Lower lobe of right lung (tissue), 2 donors: ENCODE measurements around the gene GPRIN2. TPM values are rescaled to one million over a fixed set of nuclear protein-coding genes. Genes with fewer than 3 reads are reported as not detected.
A peak's percentile ranks its signal among the peaks of the same experiment; 100 is the strongest.

Experiments used
- ATAC-seq, 2 donors: fragments of 200-7000 bp; cut with Tn5 transposase; one replicate each; pipeline ENCODE4 v1.9.1; 2020 to 2022; ENCODE audit warnings: mild to moderate bottlenecking in 2 of 2, moderate library complexity in 2 of 2
- DNase-seq: peaks from one replicate; pipeline ENCODE4 v3.0.0-alpha.2; 2020
- H3K27ac ChIP-seq: fragments of 200-600 bp; one replicate; pipeline ENCODE4 v1.8.0; 2022
- H3K27me3 ChIP-seq: fragments of 200-600 bp; one replicate; pipeline ENCODE4 v1.8.0; 2022; ENCODE audit warnings: low read depth
- H3K36me3 ChIP-seq: fragments of 200-600 bp; one replicate; pipeline ENCODE4 v1.8.0; 2022; ENCODE audit warnings: mild to moderate bottlenecking
- H3K4me1 ChIP-seq: fragments of 200-600 bp; one replicate; pipeline ENCODE4 v1.8.0; 2022
- H3K4me3 ChIP-seq: fragments of 200-600 bp; one replicate; pipeline ENCODE4 v1.8.0; 2022; ENCODE audit warnings: mild to moderate bottlenecking
- H3K9me3 ChIP-seq: fragments of 200-600 bp; one replicate; pipeline ENCODE4 v1.8.0; 2022
- CTCF ChIP-seq: fragments of 200-600 bp; IDR thresholded peaks from one replicate; pipeline ENCODE4 v1.8.0; 2022; ENCODE audit warnings: antibody characterized with exemption, mild to moderate bottlenecking
- intact Hi-C: fragments of 100-400 bp; cut with DNase I; formaldehyde crosslinking; loops from one replicate; pipeline ENCODE4 v1.11.0; 2022
- total RNA-seq: library from RNA; stranded (reverse); fragmentation: NEBNext Ultra II Directional; extraction: Animal tissue kit (Norgen Biotek cat#: 25700); gene quantifications from one replicate; pipeline ENCODE4 v1.2.1, GENCODE V29; 2021
- donor health status: DM: no; HTN: yes; CAD: no; lungs with severe emphysema.

Gene GPRIN2
- total RNA-seq, 1 donor from 2014 or later: 42.1 TPM

DNA sequence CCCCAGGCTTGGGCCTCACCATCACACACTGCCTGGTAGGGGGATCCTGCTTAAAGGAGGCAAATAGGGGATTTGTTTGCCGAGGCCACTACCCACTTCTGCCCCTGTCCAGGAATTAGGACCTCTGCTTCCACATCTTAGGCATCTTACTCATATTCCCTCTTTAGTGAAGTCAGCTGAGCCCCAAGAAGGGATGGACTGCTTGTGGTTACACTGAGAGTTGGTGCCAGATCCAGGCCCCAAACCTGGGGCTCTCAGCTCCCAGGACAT lies 1.6 kb upstream of the GPRIN2 start:
- Histone ChIP-seq H3K27me3 (peaks cover 52% of the 10 kb centered on the region), H3K36me3 (no peaks in the 10 kb centered on the region), H3K9me3 (no peaks in the 10 kb centered on the region), H3K4me3 (no peak overlapping the region), H3K27ac (no peak overlapping the region), H3K4me1 (peaks cover 16% of the 10 kb centered on the region)
- no peak for DNase-seq
- intact Hi-C loops: no loop called here
- TF ChIP-seq CTCF: no peak
- ATAC-seq: no peak

- Histone ChIP-seq H3K9me3 (no peaks in the 10 kb centered on the region), H3K36me3 (no peaks in the 10 kb centered on the region), H3K4me3 (no peak overlapping the region), H3K27ac (no peak overlapping the region), H3K4me1 (peaks cover 16% of the 10 kb centered on the region), H3K27me3 (peaks cover 52% of the 10 kb centered on the region)
- no peak for ATAC-seq
- intact Hi-C loops: no loop called here
- DNase-seq: peak; percentile 53
- no peak for TF ChIP-seq CTCF
Observed at GRCh38 chr10:46557319-46558121, 1.1 kb upstream of the GPRIN2 start.

DNA sequence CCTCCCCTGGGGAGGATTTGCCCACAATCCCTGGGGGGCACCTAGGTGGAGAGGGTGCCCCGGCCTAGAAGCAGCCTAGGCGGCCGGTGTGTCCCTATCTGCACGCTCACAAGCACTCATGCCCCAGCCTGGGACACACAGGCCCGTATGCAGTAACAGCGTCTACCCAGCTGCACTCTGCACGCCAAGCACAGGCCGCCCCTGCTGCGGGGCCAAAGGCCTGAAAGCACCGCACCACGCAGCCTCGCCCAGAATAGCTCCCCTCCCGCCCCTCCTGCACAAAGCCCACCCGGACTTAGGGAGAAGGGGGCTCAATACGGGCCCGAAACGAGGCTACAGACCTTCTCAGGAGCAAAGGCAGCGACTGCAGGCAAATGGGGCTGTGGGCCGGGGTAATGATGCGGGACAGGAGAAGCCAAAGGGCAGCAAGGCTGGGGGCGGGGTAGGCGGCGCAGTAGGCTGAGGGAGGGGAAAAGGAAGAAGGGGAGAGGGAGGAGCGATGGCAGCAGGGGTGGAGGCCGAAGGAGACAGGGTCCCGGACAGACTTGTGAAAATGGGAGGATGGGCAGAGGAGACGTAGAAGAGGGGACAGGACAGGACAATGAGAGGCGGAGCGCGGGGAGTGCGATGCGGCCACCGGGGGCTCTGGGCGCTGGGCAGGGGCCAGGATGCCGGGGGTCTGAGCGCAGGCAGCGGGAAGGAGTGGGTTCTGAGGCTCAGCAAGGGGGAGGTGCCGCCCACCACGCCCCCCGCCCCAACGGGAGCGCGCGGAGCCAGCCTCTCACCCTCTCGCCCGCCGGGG lies 544 bp downstream of the GPRIN2 start:
- peak; percentile 50 to 68 for ATAC-seq
- Histone ChIP-seq H3K27me3 (peaks cover 52% of the 10 kb centered on the region), H3K4me3 (peak overlapping the region; percentile 60), H3K27ac (peak overlapping the region; percentile 59), H3K36me3 (peaks cover 3% of the 10 kb centered on the region), H3K4me1 (peaks cover 16% of the 10 kb centered on the region), H3K9me3 (no peaks in the 10 kb centered on the region)
- no peak for TF ChIP-seq CTCF
- DNase-seq: peak; percentile 73
- intact Hi-C loops: no loop called here

DNA sequence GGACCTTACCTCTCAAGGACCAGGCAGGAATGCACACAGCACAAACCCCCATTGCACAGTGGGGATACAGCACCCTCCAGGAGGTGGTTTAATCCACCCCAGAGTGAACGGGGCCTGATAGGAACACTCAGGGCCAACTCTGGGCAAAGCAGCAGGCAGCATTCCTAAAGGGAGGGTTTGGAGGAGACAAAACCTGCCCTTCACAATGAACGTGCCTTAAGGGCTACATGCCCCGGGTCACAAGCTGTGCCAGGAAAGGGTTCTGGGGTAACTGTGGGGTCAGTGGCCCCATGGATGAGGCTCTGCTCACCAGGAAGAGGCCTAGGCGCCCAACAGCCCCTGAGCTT lies 1.1 kb downstream of the GPRIN2 start:
- H3K4me3 ChIP-seq: peak overlapping the region; percentile 60
- peaks cover 5% of the 10 kb centered on the region for H3K36me3 ChIP-seq

DNA sequence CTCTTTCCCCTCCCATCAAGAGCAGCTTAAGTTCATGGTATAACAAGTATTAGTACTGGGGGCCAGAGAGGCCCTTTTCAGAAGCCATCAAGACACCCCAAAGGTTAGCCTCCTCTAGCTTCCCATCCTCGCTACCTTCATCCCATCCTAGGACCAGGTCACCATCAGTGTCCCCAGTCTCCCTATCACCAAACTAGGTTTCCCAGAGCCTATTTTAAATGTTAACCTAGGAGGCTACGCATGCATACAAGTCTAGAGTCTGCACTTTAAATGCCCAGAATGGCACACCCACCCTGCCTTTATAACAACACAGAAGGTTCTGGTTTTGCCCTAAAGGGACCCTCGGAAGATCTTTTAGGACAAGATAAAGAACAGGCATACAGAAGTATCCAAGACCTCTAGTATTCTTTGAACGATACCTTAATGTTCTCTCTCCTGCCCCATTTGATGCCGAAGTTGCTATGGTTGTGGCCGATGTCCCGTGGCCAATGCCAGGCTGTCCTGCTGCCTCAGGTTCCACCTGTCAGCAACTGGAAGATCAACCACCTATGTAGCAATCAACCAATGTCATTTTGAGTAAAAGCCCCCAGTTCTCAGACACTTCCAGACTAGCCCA lies 2.2 kb downstream of the GPRIN2 start:
- Histone ChIP-seq H3K36me3 (peaks cover 12% of the 10 kb centered on the region), H3K9me3 (no peaks in the 10 kb centered on the region), H3K27me3 (peaks cover 46% of the 10 kb centered on the region), H3K27ac (no peak overlapping the region), H3K4me1 (peaks cover 16% of the 10 kb centered on the region), H3K4me3 (no peak overlapping the region)
- no peak for TF ChIP-seq CTCF
- no peak for ATAC-seq
- DNase-seq: no peak
- intact Hi-C loops: no loop called here

More for the DNA sequence above, 1.1 kb downstream of the GPRIN2 start:
- no peak for DNase-seq
- peak overlapping the region; percentile 59 for H3K27ac ChIP-seq
- no peaks in the 10 kb centered on the region for H3K9me3 ChIP-seq
- ATAC-seq: peak; percentile 16 to 50
- intact Hi-C loops: no loop called here
- peaks cover 52% of the 10 kb centered on the region for H3K27me3 ChIP-seq
- H3K4me1 ChIP-seq: peaks cover 16% of the 10 kb centered on the region
- no peak for TF ChIP-seq CTCF
